GM18951 (cell line): ENCODE data around the gene PKP2.
"Not testable (repeated sequence)": the region's sequence is repeated elsewhere in the genome, so short reads cannot be mapped to it uniquely, and the experiment has no call there.

Experiments
- POLR2A ChIP-seq: IDR thresholded peaks from 4 replicates; pipeline ENCODE4 v1.6.1; 2011; ENCODE audit warnings: mild to moderate bottlenecking; ENCODE audit not compliant: insufficient read length, insufficient read depth; ENCODE audit errors: extremely low read depth
- in situ Hi-C: fragments of 300-500 bp; cut with MboI; formaldehyde crosslinking; loops from one replicate; pipeline ENCODE4 v1.12.0; 2022; ENCODE audit warnings: low sequenced_read_pairs, mixed read lengths, inconsistent platforms; ENCODE audit not compliant: unreplicated experiment

PKP2 gene

DNA sequence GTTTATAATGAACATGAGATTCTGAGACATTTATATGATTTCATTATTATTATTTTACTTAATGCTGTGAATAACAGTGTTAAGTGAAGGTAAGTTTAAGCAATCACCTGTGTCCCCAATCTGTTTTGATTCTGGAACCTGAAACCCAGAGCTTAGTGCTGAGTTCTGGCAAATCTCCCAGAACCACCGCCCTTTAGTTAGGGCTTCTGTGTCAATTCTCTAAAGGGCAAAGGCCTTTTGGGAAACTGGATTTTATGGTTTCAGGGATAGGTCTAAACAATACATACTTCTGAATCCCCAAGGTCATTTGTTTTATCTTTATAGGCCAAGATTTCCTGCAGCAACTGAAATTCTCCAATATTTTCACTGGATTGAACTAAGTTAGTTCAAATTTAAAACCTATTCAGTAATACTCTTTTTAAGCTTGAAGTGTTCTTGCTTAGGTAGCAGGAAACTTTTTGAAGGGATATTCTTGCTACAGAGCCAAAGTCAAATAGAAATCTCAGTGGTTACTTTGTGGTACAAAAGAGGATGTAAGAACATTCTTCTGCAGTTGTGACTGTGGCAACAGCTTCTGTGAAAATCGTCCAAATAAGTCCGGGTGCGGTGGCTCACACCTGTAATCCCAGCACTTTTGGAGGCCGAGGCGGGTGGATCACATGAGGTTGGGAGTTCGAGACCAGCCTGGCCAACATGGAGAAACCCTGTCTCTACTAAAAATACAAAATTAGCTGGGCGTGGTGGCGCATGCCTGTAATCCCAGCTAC is 10.0 kb upstream of the PKP2 start:
- in situ Hi-C loops, result no loop called here
- TF ChIP-seq POLR2A, result no peak

DNA sequence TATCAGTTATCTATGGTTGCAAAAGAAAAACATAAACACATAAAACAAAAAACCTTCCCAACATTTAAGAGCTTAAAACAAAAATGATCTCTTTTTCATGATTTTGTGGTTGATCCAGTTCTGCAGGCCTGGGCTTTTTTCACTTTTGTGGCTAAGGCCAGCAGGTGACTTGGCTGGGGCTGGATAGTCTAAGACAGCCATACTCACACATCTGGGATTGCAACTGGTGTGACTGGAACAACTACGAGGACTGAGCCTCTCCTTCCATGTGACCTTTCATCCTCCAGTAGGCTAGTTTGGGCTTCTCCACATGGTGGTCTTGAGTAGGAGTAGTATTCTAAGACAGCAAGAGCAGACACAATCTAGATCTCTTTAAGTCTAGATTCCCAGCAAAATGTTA is 7.2 kb upstream of the PKP2 start:
- TF ChIP-seq POLR2A, result no peak
- in situ Hi-C loops, result no loop called here

DNA sequence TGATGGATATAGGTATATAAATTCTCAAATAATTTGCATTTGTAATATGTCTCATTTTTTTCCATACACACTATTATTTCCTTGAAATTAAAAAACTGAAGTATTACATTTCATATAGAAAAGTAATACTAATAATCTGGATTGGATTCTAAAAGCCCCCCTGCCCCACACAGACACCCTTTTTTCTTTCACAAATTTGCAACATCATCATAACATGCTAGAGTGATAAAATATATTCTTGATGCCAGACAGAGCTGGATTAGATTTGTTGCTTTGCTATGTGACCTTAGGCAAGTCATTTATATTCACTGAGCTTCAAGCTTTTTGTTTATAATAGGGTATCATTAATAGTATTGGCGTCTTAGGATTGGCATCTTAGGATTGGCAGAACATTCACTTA is 6.7 kb upstream of the PKP2 start:
- TF ChIP-seq POLR2A, result no peak
- in situ Hi-C loops, result no loop called here

DNA sequence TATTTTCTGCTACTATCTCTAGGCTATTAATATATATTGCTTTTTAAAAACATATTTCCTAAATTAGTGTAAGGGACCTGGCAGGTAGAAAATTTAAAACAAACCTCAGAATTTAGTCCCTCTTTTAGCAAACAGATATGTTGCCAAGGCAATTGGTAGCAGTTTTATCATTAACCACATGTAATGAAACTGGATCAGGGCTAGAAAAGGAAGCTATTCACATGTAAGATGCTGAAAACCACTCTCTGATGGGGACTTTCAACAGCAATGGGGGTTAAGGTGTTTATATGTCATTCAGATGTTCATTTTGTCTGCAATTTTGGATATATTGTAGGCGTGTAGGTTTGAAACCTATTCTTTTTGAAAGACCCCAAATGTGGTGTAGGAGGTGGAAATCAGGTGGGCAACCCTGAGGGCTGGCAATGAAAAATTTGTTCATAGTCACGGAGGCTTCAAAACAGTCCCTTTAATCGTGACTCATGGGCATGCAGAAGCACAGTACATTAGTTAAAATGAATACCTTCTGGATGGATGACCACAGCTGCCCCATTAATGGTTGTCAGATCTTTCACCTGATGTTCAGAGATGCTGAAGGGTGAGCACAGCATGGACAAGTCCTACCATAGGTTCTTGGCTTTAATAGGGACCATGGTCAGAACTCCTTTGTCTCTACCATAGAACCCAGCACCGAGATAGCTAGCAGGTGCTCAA is 5.9 kb upstream of the PKP2 start:
- TF ChIP-seq POLR2A, result no peak
- in situ Hi-C loops, result no loop called here

DNA sequence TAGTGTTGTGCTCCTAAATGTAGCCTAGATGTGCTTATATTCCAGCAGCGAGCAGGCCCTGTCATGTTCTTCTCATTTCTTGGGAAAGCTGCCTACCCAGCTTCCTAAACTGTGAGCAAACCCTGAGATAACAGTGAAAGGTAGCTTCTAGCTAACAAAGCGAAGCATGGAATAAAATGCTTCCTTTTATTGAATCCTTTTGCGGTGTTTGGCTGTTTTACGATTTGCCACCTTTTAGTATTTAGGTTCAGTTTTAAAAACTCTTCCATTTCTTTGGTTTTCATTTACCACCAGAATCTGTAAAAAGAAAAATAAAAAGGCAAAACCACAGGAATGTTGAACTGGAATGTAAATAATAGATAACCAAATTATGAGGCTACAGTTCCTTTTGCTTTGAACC is 5.0 kb upstream of the PKP2 start:
- TF ChIP-seq POLR2A, result no peak
- in situ Hi-C loops, result no loop called here

DNA sequence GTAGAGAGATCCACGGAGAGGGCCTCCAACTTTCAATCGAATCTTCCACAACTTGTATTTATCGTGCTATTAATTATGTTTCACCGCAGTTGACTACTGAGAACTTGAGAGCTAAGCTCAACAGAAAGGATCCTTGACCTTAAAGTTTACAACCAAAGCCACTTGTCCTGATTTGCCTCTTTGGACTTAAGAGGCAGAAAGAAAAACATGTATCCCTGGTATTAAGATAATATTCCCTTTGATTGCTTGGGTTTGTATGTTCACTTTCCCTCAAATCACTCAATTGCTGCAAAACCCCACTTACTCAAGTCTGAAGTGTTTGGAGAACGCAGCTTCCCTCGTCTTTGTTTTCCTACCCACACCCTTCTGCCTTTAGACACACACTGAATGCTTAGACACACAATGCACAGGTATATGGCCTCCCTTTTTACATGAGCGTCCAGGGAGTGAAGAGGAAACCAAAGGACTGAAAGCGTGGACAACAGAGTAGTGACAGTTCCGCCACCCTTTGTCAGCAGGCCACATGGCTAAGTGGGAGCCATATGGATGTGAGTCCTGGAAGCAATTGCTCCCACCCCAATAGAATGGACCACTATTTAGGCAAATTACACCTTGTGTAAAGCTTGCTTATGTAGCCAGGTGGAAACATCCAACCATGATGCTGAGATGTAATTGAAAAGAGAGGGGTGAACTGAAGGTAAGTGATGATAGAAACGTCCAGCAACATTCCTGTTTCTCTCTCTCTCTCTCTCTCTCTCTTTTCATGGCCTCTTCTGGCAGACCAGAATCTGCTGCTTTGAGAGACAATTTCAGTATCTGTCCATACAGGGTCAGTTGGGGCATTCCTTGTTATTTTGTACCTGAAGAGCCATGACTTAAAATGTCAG is 1.4 kb upstream of the PKP2 start:
- in situ Hi-C loops, result no loop called here
- TF ChIP-seq POLR2A, result no peak

DNA sequence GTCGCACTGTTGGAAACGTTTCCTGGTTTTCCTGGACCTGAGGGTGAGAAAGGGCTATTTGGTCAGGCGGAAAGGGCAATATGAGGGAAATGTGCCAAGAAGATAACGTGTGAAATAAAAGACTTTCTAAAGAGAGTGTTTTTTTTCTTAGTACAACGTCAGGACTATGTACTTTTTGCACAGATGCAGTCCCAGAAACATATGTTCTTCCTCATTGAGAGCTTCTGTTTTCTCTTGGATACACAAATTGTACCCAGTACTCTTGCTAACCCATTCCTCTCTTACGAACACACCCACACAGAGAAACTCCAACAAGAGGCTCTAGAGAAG is 669 bp upstream of the PKP2 start:
- in situ Hi-C loops, result no loop called here
- TF ChIP-seq POLR2A, result no peak

DNA sequence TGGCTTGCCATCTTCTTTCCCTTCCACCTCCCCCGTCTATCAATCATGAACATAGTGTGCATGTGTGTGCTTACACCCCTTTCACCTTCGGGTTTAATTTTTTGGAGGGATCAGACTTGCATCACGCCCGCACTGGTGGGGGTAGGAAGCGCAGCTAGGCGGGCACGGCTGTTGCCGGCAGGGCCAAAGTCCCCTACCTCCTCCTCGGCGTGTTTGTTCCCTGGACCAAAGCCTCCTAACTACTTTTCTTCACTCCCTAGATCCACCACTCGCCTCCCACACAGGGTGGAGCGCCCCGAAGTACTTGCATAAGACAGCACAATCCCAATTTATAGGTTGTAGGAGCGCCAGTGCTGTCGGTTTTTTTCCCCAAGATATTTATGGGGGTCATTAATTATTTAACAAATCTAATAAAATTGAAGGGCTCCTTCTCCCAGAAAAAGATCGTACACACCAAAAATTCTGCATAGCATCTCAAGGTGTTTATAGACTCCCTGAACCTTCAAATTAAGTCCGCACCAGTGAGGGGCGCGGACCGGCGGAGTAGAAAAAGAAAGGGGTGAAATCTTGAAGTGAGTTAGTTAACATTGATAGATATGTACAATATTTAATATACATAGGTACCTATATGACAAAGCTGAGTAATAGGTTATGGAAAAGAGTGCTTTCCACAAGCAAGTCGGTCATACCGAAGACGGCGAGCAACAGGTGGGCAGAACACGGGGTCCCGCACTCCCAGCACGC is 717 bp downstream of the PKP2 start:
- in situ Hi-C loops, result no loop called here
- no peak for TF ChIP-seq POLR2A

DNA sequence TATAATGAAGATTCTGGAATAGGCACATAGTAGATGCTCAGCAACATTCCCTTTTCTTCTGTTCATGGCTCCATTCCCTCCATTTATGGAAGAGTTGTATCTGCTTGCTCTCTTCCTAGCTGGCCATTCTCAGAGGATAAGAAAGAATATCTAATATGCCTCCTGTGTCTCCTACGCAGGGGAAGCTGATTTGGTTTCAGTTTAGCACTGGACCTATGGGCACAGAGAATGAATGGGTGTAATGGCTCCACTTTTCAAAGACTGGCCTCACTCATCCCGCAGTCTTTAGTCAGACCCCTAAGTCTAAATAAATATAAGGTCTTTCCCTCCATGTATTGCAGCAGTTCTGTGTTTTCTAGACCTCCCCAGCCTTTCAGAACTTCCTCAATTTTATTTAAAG is 2.0 kb downstream of the PKP2 start:
- TF ChIP-seq POLR2A, result no peak
- in situ Hi-C loops, result no loop called here

DNA sequence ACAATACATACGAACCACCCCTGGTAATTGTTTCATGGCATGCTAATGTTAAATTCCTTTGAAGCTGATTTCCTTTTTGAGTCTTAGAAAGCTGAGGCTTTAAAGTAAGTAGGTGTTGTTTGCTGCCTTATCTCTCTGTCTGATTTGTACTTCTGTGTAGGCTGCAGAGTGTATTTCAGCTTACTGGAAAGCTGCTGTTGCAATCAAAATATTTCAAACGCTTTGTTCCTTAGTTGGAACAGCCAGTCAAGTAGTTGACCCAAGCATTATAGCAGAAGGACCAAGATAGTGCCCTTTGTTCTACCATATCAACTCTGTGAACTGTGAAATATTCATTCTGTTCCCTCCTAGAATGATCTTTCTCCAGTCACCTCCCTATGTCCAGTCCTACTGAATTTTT is 3.1 kb downstream of the PKP2 start:
- TF ChIP-seq POLR2A, result no peak
- in situ Hi-C loops, result no loop called here

DNA sequence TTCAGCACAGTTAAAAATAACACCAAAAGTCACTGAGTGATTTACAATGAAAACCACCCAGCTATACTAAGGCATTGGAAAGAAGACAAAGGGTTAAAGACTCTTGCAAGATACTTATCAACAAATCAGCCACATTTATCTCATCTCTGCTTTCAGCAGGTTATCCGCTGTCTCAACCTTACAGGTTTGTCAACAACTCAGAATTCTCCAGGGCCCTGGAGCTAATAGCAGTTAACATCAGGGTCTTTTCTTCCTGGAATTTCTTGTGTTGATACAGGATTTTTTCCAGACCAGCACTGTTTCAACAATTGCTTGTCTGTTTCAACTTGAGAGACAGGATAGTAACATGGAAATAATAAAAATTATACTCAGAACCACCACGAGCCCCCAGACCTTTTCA is 3.5 kb downstream of the PKP2 start:
- in situ Hi-C loops, result no loop called here
- TF ChIP-seq POLR2A, result no peak

DNA sequence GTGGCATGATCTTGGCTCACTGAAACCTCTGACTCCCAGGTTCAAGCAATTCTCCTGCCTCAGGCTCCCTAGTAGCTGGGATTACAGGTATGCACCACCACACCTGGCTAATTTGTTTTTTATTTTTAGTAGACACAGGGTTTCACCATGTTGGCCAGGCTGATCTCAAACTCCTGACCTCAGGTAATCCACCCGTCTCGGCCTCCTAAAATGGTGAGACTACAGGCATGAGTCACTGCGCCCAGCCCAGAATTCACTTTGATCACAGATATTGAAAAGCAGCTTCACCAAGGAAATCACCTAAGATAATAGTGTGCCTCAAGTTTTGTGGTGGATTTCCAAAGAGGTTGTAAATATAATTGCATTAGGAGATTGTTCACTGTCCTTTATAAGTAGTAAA is 4.2 kb downstream of the PKP2 start:
- in situ Hi-C loops, result not testable (repeated sequence)

DNA sequence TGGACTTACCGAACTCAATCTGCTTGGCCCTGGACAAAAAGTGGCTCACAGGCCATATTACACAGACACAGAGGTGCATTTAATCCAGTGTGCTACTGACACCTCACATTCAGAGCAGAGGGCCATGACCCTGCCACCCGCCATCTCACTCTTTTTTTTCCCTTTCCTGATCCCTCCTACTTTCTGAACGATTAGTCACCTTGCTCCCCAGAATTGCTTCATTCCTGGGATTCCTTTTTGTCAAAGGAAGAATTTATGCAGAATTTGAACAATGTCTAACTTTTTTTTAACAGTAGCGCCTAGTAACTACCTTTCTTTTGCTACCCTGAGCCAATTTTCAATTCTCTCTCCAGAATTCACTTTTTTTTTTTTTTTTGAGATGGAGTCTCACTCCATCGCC is 4.6 kb downstream of the PKP2 start:
- no peak for TF ChIP-seq POLR2A
- in situ Hi-C loops, result no loop called here
